ENCODE measurements around the gene SLC25A43.
"Not testable (repeated sequence)": the region's sequence is repeated elsewhere in the genome, so short reads cannot be mapped to it uniquely, and the experiment has no call there.

The SLC25A43 gene

DNA sequence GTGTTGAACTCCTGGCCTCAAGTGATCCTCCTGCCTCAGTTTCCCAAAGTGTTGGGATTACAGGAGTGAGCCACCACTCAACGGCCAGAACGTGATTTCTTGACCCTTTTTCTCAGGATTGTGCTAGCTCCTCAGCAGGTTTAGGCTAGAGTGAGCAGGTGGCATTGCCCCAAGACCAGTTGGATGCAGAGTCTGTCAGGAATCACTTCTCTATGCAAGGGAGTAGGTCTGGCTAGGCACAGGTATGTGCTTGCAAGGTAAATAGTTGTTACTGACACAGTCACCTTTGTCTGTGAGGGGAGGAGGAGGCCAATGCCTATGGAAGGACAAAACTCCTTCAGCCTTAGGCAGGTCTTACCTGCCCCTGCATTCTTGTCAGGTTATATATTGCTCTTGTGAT is 93.3 kb downstream of the SLC25A43 start:
- DNase-seq (ENCODE audit: low read depth, low spot score) = no peak
- TF ChIP-seq, protein P1, sequence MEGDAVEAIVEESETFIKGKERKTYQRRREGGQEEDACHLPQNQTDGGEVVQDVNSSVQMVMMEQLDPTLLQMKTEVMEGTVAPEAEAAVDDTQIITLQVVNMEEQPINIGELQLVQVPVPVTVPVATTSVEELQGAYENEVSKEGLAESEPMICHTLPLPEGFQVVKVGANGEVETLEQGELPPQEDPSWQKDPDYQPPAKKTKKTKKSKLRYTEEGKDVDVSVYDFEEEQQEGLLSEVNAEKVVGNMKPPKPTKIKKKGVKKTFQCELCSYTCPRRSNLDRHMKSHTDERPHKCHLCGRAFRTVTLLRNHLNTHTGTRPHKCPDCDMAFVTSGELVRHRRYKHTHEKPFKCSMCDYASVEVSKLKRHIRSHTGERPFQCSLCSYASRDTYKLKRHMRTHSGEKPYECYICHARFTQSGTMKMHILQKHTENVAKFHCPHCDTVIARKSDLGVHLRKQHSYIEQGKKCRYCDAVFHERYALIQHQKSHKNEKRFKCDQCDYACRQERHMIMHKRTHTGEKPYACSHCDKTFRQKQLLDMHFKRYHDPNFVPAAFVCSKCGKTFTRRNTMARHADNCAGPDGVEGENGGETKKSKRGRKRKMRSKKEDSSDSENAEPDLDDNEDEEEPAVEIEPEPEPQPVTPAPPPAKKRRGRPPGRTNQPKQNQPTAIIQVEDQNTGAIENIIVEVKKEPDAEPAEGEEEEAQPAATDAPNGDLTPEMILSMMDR (IDR thresholded peaks at IDR 0.05; ENCODE audit: low read depth, low read length) = no peak
- in situ Hi-C loops (cut with HindIII; ENCODE audit: low sequenced_read_pairs) = no loop called here

DNA sequence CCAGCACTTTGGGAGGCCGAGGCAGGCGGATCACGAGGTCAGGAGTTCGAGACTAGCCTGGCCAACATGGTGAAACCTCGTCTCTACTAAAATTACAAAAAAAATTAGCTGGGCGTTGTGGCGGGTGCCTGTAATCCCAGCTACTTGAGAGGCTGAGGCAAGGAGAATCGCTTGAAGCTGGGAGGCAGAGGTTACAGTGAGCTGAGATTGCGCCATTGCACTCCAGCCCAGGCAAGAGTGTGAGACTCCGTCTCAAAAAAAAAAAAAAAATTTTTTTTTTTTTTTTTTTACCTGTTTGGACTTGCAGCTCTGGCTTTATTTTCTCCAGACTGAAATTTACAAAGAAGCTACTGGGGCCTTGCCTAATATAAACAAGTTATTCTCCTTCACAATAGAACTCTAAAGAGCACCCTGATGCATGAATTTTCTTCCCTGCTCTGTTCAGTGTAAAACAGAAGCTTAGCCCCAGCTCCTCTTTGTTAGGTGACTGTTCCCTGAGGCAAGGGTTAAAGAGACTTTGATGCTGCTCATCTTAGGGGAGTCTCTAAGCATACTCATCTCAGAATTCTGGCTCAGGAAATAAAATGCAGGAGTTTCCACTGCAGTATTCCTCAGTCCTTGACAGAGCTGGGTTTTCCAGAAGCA is 94.8 kb downstream of the SLC25A43 start:
- H3K4me3 ChIP-seq (ENCODE audit: low read depth, low read length); in situ Hi-C loops (cut with HindIII; ENCODE audit: low sequenced_read_pairs); DNase-seq (ENCODE audit: low read depth, low spot score): not testable (repeated sequence)

More for the DNA sequence above, 93.3 kb downstream of the SLC25A43 start:
- no peak overlapping the region for H3K4me3 ChIP-seq (ENCODE audit: low read depth, low read length)

DNA sequence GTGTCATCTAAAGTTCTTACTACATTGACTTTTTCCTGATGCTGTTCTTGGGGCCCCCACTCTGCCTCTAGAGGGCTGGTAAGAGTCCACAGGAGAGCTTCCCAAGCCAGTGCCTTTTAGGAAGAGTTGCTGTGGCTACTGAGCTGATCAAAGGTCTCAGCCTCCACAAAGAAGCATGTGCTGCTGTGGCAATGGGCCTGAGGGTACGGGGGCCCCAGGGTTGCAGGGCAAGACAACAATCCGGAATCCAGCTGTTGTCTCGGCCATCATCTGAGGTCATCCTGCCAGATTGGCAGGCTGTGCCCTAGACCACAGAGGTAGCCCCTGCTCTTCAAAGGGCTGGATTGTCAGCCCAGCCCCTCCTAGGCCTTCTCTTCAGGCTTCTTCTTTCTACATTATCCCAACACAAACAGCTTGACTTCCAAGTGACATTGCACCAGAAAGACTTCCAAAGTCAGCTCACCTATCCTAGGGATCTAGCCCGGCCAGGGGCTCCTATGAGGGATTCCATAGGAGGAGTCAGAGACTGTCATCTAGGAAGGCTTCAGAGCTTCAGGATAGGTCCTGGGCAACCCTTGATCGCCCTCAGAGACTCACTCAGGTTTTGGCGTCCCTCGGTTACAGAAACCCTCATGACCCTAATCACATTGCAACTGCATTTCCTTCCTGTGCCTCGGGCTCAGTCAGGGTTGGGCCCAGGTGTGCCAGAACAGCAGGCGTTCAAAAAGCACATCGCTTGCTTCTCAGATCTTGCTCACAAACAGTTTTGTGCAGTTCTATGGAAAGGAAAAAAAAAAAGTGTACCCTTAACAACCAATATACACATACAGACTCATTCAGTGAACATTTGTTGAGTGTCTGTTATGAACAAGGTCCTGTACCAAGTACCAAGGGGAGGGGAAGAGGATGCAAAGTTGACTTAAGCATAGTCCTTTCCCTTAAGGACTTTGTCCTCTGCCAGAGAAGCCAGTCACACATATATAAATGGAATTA is 96.9 kb downstream of the SLC25A43 start:
- H3K4me3 ChIP-seq (ENCODE audit: low read depth, low read length) = no peak overlapping the region
- TF ChIP-seq, protein P1 (IDR thresholded peaks at IDR 0.05; ENCODE audit: low read depth, low read length) = no peak
- DNase-seq (ENCODE audit: low read depth, low spot score) = no peak
- in situ Hi-C loops (cut with HindIII; ENCODE audit: low sequenced_read_pairs) = no loop called here

DNA sequence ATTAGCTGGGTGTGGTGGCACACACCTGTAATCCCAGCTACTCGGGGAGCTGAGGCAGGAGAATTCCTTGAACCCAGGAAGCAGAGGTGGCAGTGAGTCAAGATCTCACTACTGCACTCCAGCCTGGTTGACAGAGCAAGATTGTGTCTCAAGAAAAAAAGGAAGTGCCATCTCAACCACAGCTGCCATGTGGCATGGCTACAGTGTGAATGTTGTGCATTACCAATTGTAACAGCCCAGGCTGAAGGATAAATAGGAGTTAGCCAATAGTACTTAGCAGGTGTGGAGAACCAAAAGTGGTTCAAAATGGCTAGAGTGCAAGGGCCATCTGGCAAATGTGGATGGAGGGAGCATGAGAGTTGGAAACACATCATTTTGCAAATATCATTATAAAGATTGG is 98.0 kb downstream of the SLC25A43 start:
- in situ Hi-C loops (cut with HindIII; ENCODE audit: low sequenced_read_pairs) = no loop called here
- no peak for DNase-seq (ENCODE audit: low read depth, low spot score)
- no peak overlapping the region for H3K4me3 ChIP-seq (ENCODE audit: low read depth, low read length)
- TF ChIP-seq, protein P1 (IDR thresholded peaks at IDR 0.05; ENCODE audit: low read depth, low read length) = no peak

DNA sequence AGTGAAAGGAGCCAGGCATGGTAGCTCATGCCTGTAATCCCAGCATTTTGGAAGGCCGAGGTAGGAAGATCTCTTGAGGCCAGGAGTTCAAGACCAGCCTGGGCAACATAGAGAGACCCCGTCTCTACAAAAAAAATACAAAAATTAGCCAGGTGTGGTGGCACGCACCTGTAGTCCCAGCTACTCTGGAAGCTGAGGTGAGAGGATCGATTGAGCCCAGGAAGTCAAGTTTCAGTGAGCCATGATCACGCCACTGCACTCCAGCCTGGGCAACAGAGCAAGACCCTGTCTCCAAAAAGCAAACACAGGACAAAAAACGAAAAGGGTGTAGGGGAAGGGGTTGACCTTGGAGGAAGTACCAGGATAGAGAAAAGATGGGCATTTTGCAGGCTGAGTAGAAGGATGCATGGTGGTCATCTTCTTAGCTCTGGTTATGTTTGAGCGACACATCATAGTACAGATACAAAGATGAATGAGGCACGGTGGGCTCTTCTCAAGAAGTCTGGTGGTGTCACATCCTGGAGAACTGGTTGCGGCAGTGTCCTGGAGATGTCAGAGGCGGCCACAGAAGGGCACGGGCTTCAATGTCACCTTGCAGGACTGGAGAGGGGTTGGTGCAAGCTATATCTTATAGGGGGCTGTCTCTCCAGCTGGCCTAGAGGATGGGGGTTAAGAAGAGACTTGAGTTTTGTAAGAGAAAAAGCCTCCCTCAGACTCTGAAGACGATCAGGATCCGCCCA is 101.1 kb downstream of the SLC25A43 start:
- TF ChIP-seq, protein P1 (IDR thresholded peaks at IDR 0.05; ENCODE audit: low read depth, low read length) = no peak
- no peak overlapping the region for H3K4me3 ChIP-seq (ENCODE audit: low read depth, low read length)
- in situ Hi-C loops (cut with HindIII; ENCODE audit: low sequenced_read_pairs) = no loop called here
- no peak for DNase-seq (ENCODE audit: low read depth, low spot score)

DNA sequence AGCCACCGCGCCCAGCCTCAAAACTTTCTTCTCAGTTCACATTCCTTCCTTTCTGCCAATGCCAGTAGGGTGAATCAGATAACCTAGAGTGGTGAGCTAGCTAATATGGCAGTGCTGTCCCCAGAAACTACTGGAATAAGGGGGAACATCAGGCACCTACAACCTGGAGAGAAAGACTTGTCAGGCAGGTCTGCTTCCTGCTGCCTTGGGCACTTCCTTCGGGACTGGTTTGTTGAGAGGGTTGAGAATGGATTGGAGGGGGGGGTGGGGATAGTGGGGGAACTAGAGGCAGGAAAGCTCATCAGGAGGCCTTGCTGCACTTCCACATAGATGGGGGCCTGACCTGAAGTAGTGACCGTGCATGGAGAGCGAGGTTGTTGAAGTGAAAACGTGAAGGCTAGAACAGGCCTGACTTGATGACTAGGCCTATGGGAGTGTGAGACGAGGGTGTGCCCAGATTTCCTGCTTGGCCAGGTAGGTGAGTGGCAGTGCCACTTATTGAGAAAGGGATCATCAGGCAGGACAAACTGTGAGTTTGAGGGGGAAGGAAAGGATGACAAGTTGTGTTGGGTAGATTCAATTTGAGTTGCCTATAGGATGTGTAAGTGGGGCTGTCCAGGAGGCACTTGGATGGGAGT is 102.5 kb downstream of the SLC25A43 start:
- DNase-seq (ENCODE audit: low read depth, low spot score) = no peak
- in situ Hi-C loops (cut with HindIII; ENCODE audit: low sequenced_read_pairs) = no loop called here
- H3K4me3 ChIP-seq (ENCODE audit: low read depth, low read length) = no peak overlapping the region
- TF ChIP-seq, protein P1 (IDR thresholded peaks at IDR 0.05; ENCODE audit: low read depth, low read length) = no peak
